Endothelial cell of umbilical vein (primary cell): Measurements from ENCODE around the gene OPCML. TPM values are rescaled to one million over a fixed set of nuclear protein-coding genes. Genes with fewer than 3 reads are reported as not detected.

ENCODE experiments used
- BruUV-seq: library from RNA; stranded (reverse); fragments of 400-500 nt; replicated peaks from 2 replicates; lab custom pipeline; 2021; lab: Mats Ljungman, UMichigan
- CTCF ChIA-PET: fragments of 300-600, 350-600 bp; sonication (Branson Sonifier 250); formaldehyde crosslinking; loops from one replicate; lab custom pipeline; 2021; ENCODE audit warnings: antibody characterized with exemption, inconsistent platforms; lab: Charles Lee
- POLR2A ChIA-PET: fragments of 300-600, 350-600 bp; sonication (Branson Sonifier 250); formaldehyde crosslinking; loops from one replicate; lab custom pipeline; 2021; ENCODE audit warnings: antibody characterized with exemption, inconsistent platforms; lab: Charles Lee
- DNase-seq: peaks from one replicate; pipeline ENCODE4 v3.0.0-alpha.2; 2011; ENCODE audit warnings: low read depth, low spot score
- FAIRE-seq: peaks from 2 replicates; lab custom pipeline; 2011; peaks lifted over from hg19 to GRCh38; lab: Jason Lieb, UNC
- H2AFZ ChIP-seq: 2 replicates; pipeline ENCODE4 v1.6.0; 2012; ENCODE audit warnings: low read depth, low read length, control low read depth, inconsistent platforms
- H3K27ac ChIP-seq: 2 replicates; pipeline ENCODE4 v1.5.1; 2011; ENCODE audit warnings: low read depth, mild to moderate bottlenecking, control low read depth, low read length, moderate library complexity; ENCODE audit not compliant: insufficient read depth
- H3K27me3 ChIP-seq, 2 experiments: 2 replicates each; pipeline versions ENCODE4 v1.6.0 to v1.6.1; 2011; ENCODE audit warnings: low read length in 2 of 2, mixed read lengths in 1 of 2; ENCODE audit not compliant: control insufficient read depth in 2 of 2, insufficient read depth in 2 of 2
- H3K36me3 ChIP-seq, 2 experiments: 2 replicates in 1 of 2; 3 replicates in 1 of 2; pipeline ENCODE4 v1.5.1; 2011; ENCODE audit warnings: low read length in 2 of 2, mild to moderate bottlenecking in 1 of 2, moderate library complexity in 1 of 2; ENCODE audit not compliant: control insufficient read depth in 2 of 2, insufficient read depth in 2 of 2; ENCODE audit errors: extremely low read depth in 1 of 2
- H3K4me1 ChIP-seq: 3 replicates; pipeline ENCODE4 v1.5.1; 2011; ENCODE audit warnings: mild to moderate bottlenecking, low read length; ENCODE audit not compliant: control insufficient read depth, insufficient read depth; ENCODE audit errors: extremely low read depth
- H3K4me2 ChIP-seq: 2 replicates; pipeline ENCODE4 v1.6.1; 2011; ENCODE audit warnings: low read length, control low read depth, mixed read lengths; ENCODE audit not compliant: insufficient read depth
- H3K4me3 ChIP-seq, 3 experiments: fragments of 200-600 bp in 1 of 3; sonication (generic), shearing (Covaris generic) in 1 of 3; replicated peaks in 1 of 3; 2 replicates each; pipeline ENCODE4 v1.5.1; 2011 to 2016; ENCODE audit warnings: control low read depth in 3 of 3, low read length in 3 of 3, mild to moderate bottlenecking in 2 of 3, inconsistent platforms in 1 of 3, low read depth in 1 of 3, moderate library complexity in 1 of 3; ENCODE audit not compliant: insufficient read depth in 1 of 3
- H3K79me2 ChIP-seq: 2 replicates; pipeline ENCODE4 v1.6.0; 2012; ENCODE audit warnings: low read length, inconsistent platforms; ENCODE audit not compliant: control insufficient read depth, insufficient read depth
- H3K9ac ChIP-seq: replicated peaks from 2 replicates; pipeline ENCODE3; 2011; ENCODE audit warnings: low read length, control low read depth; ENCODE audit not compliant: insufficient read depth; ENCODE audit errors: extremely low read depth
- H3K9me1 ChIP-seq: replicated peaks from 3 replicates; pipeline ENCODE4 v1.6.0; 2011; ENCODE audit warnings: mild to moderate bottlenecking, low read length; ENCODE audit not compliant: control insufficient read depth, insufficient read depth; ENCODE audit errors: extremely low read depth
- H3K9me3 ChIP-seq: replicated peaks from 2 replicates; pipeline ENCODE4 v1.5.1; 2012; ENCODE audit warnings: low read length, inconsistent platforms; ENCODE audit not compliant: control insufficient read depth, insufficient read depth
- H4K20me1 ChIP-seq: replicated peaks from 2 replicates; pipeline ENCODE3; 2011; ENCODE audit warnings: mild to moderate bottlenecking, low read length; ENCODE audit not compliant: control insufficient read depth, insufficient read depth; ENCODE audit errors: extremely low read depth
- MYC ChIP-seq: IDR thresholded peaks from one replicate; pipeline ENCODE4 v1.6.1; 2011; ENCODE audit warnings: mild to moderate bottlenecking, low read depth, low read length
- POLR2AphosphoS5 ChIP-seq: IDR thresholded peaks from 2 replicates; pipeline ENCODE4 v1.6.1; 2012; ENCODE audit warnings: low read depth, mild to moderate bottlenecking, control low read depth, low read length, moderate library complexity; ENCODE audit not compliant: insufficient read depth
- dilution Hi-C: fragments of 300-500 bp; cut with MboI; formaldehyde crosslinking; loops from one replicate; pipeline ENCODE4 v1.15.0; 2019; ENCODE audit warnings: low sequenced_read_pairs; ENCODE audit not compliant: extremely low pct_ligation_motif_present
- intact Hi-C: fragments of 100-400 bp; cut with micrococcal nuclease; formaldehyde crosslinking; loops from one replicate; pipeline ENCODE4 v1.10.0; 2022
- polyA plus RNA-seq, 4 experiments: library from polyadenylated mRNA; depleted of rRNA in 3 of 4; stranded (reverse) in 3 of 4; unstranded in 1 of 4; fragments of >200 nt; gene quantifications; 2 replicates each; pipeline versions ENCODE4 v1.2.1 to v1.2.3, GENCODE V29; 2011 to 2012; ENCODE audit warnings: missing spikeins in 1 of 4
- total RNA-seq: library from RNA; stranded (reverse); gene quantifications from 2 replicates; pipeline ENCODE4 v1.2.3, GENCODE V29; 2021

Gene OPCML
- total and polyA plus RNA-seq, 2 donors (not counting 3 experiments of a cell fraction or from before 2014, with no cell fraction given) = not detected

DNA sequence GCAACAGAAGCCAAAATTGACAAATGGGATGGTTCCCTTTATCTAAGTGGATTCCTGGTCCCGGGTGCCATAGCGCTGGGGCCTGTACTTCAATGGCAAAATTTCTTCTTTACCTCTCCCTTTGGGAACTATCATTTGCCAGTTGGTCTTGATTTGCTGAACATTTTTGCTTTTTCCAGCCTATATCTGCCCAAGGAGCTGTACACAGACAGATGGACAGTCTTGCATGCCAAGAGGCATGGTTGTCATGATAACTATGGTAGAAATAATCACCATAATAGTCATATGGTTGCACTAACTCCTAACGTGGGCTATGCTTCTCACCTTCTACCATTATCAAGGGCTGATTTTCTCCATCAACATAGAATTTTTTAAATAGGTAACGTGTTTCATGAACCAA, 1030.9 kb downstream of the OPCML start:
- Histone ChIP-seq H3K27me3 (no peaks in the 10 kb centered on the region), H3K9me3 (peaks cover 6% of the 10 kb centered on the region), H2AFZ (no peak overlapping the region), H3K79me2 (no peaks in the 10 kb centered on the region), H3K27ac (no peak overlapping the region), H3K4me3 (no peak overlapping the region), H3K36me3 (no peaks in the 10 kb centered on the region), H3K4me1 (no peaks in the 10 kb centered on the region), H3K9me1 (no peaks in the 10 kb centered on the region), H4K20me1 (no peaks in the 10 kb centered on the region), H3K9ac (no peak overlapping the region), H3K4me2 (no peak overlapping the region)
- no peak for FAIRE-seq
- intact Hi-C loops (no loop called here), dilution Hi-C loops (no loop called here)
- POLR2A ChIA-PET = no interaction called here
- CTCF ChIA-PET = no interaction called here
- DNase-seq = no peak
- BruUV-seq = no TSS peak
- no peak for TF ChIP-seq POLR2AphosphoS5

DNA sequence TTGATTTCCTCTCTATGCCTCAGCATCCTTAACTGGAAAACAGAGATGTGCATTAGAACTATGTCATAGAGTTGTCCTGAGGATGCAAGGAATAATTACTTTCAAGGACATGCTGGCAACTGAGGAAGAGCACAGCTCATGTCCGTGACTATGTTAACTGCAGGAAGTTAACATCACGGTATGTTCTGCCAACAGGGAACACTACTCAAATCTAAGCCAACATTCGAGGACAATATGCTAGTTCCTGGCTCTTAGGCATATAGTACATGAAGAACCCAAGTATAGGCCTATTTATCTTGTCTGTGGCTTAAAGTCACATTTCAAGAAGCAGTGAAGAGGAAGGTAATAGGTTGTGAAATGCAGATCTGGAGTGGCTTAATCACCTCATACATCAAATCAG, 1032.6 kb downstream of the OPCML start:
- H3K9me1 ChIP-seq = no peaks in the 10 kb centered on the region
- DNase-seq (no peak), FAIRE-seq (no peak)
- H3K27ac ChIP-seq = no peak overlapping the region
- H3K4me2 ChIP-seq = no peak overlapping the region
- BruUV-seq = no TSS peak
- no peak overlapping the region for H2AFZ ChIP-seq
- no peaks in the 10 kb centered on the region for H3K79me2 ChIP-seq
- ChIA-PET CTCF (no interaction called here), POLR2A (no interaction called here)
- dilution Hi-C loops = no loop called here
- intact Hi-C loops = no loop called here
- no peaks in the 10 kb centered on the region for H3K4me1 ChIP-seq
- no peaks in the 10 kb centered on the region for H3K27me3 ChIP-seq
- TF ChIP-seq MYC = no peak
- H3K9ac ChIP-seq = no peak overlapping the region
- H3K9me3 ChIP-seq = peaks cover 6% of the 10 kb centered on the region
- H3K36me3 ChIP-seq = no peaks in the 10 kb centered on the region
- no peak overlapping the region for H3K4me3 ChIP-seq
- no peaks in the 10 kb centered on the region for H4K20me1 ChIP-seq
